Measurements from ENCODE around the gene DMD.
"Not testable (repeated sequence)": the region's sequence is repeated elsewhere in the genome, so short reads cannot be mapped to it uniquely, and the experiment has no call there.

DMD gene

GRCh38 chrX:32545101-32545500, 666.2 kb downstream of the DMD start:
- Histone ChIP-seq H3K9ac (ENCODE audit: insufficient read length) (no peak overlapping the region), H3K9me3 (ENCODE audit: low read depth, low read length) (no peaks in the 10 kb centered on the region), H3K36me3 (ENCODE audit: insufficient read depth, low read length) (no peaks in the 10 kb centered on the region), H3K27ac (no peak overlapping the region), H3K4me3 (no peak overlapping the region)
- TF ChIP-seq POLR2AphosphoS5 (IDR thresholded peaks at IDR 0.05; ENCODE audit: borderline replicate concordance, low read depth, low read length) (no peak), EZH2 (IDR thresholded peaks at IDR 0.05) (no peak), FOXP2 (optimal IDR thresholded peaks at IDR 0.05; ENCODE audit: control extremely low read depth, extremely low read length, insufficient read depth) (no peak)
- DNase-seq (ENCODE audit: low read depth, low spot score) = no peak

- DNase-seq (ENCODE audit: low read depth, low spot score) = no peak
- no peak for TF ChIP-seq FOXP2 (optimal IDR thresholded peaks at IDR 0.05; ENCODE audit: control extremely low read depth, extremely low read length, insufficient read depth)
- Histone ChIP-seq H3K36me3 (ENCODE audit: insufficient read depth, low read length) (no peaks in the 10 kb centered on the region), H3K9ac (ENCODE audit: insufficient read length) (no peak overlapping the region), H3K27ac (no peak overlapping the region), H3K4me3 (no peak overlapping the region), H3K9me3 (ENCODE audit: low read depth, low read length) (no peaks in the 10 kb centered on the region)
Observed at GRCh38 chrX:32538554-32538953, 672.8 kb downstream of the DMD start.

- Histone ChIP-seq H3K36me3 (ENCODE audit: insufficient read depth, low read length) (no peaks in the 10 kb centered on the region), H3K9ac (ENCODE audit: insufficient read length) (no peak overlapping the region), H3K4me3 (no peak overlapping the region), H3K9me3 (ENCODE audit: low read depth, low read length) (no peaks in the 10 kb centered on the region), H3K27ac (no peak overlapping the region)
- DNase-seq (ENCODE audit: low read depth, low spot score) = no peak
- TF ChIP-seq FOXP2 (optimal IDR thresholded peaks at IDR 0.05; ENCODE audit: control extremely low read depth, extremely low read length, insufficient read depth) (no peak), EZH2 (IDR thresholded peaks at IDR 0.05) (no peak), POLR2AphosphoS5 (IDR thresholded peaks at IDR 0.05; ENCODE audit: borderline replicate concordance, low read depth, low read length) (no peak)
Observed at GRCh38 chrX:32533848-32534247, 677.5 kb downstream of the DMD start.

- Histone ChIP-seq H3K4me3 (no peak overlapping the region), H3K27ac (no peak overlapping the region), H3K9ac (ENCODE audit: insufficient read length) (no peak overlapping the region), H3K9me3 (ENCODE audit: low read depth, low read length) (no peaks in the 10 kb centered on the region), H3K36me3 (ENCODE audit: insufficient read depth, low read length) (no peaks in the 10 kb centered on the region)
- TF ChIP-seq FOXP2 (optimal IDR thresholded peaks at IDR 0.05; ENCODE audit: control extremely low read depth, extremely low read length, insufficient read depth) = no peak
- no peak for TF ChIP-seq EZH2 (IDR thresholded peaks at IDR 0.05)
- TF ChIP-seq POLR2AphosphoS5 (IDR thresholded peaks at IDR 0.05; ENCODE audit: borderline replicate concordance, low read depth, low read length) = no peak
- no peak for DNase-seq (ENCODE audit: low read depth, low spot score)
Observed at GRCh38 chrX:32532262-32532661, 679.1 kb downstream of the DMD start.

GRCh38 chrX:32530802-32531403, 680.4 kb downstream of the DMD start:
- Histone ChIP-seq H3K9me3 (ENCODE audit: low read depth, low read length) (no peaks in the 10 kb centered on the region), H3K27ac (no peak overlapping the region), H3K9ac (ENCODE audit: insufficient read length) (peak overlapping the region; percentile 17), H3K4me3 (peak overlapping the region; percentile 56), H3K36me3 (ENCODE audit: insufficient read depth, low read length) (no peaks in the 10 kb centered on the region)
- TF ChIP-seq EZH2 (IDR thresholded peaks at IDR 0.05) (no peak), FOXP2 (optimal IDR thresholded peaks at IDR 0.05; ENCODE audit: control extremely low read depth, extremely low read length, insufficient read depth) (no peak), POLR2AphosphoS5 (IDR thresholded peaks at IDR 0.05; ENCODE audit: borderline replicate concordance, low read depth, low read length) (no peak)
- DNase-seq (ENCODE audit: low read depth, low spot score) = peak; percentile 32

GRCh38 chrX:32528451-32528850, 682.9 kb downstream of the DMD start:
- not testable (repeated sequence) for H3K36me3 ChIP-seq (ENCODE audit: insufficient read depth, low read length); H3K4me3 ChIP-seq; H3K9me3 ChIP-seq (ENCODE audit: low read depth, low read length); DNase-seq (ENCODE audit: low read depth, low spot score); H3K9ac ChIP-seq (ENCODE audit: insufficient read length); H3K27ac ChIP-seq

- Histone ChIP-seq H3K4me3 (no peak overlapping the region), H3K9ac (ENCODE audit: insufficient read length) (no peak overlapping the region), H3K27ac (no peak overlapping the region), H3K9me3 (ENCODE audit: low read depth, low read length) (no peaks in the 10 kb centered on the region), H3K36me3 (ENCODE audit: insufficient read depth, low read length) (no peaks in the 10 kb centered on the region)
- no peak for DNase-seq (ENCODE audit: low read depth, low spot score)
- TF ChIP-seq EZH2 (IDR thresholded peaks at IDR 0.05) = no peak
- no peak for TF ChIP-seq FOXP2 (optimal IDR thresholded peaks at IDR 0.05; ENCODE audit: control extremely low read depth, extremely low read length, insufficient read depth)
- TF ChIP-seq POLR2AphosphoS5 (IDR thresholded peaks at IDR 0.05; ENCODE audit: borderline replicate concordance, low read depth, low read length) = no peak
Observed at GRCh38 chrX:32525234-32525633, 686.1 kb downstream of the DMD start.

GRCh38 chrX:32524385-32524784, 687.0 kb downstream of the DMD start:
- TF ChIP-seq EZH2 (IDR thresholded peaks at IDR 0.05) (no peak), POLR2AphosphoS5 (IDR thresholded peaks at IDR 0.05; ENCODE audit: borderline replicate concordance, low read depth, low read length) (no peak), FOXP2 (optimal IDR thresholded peaks at IDR 0.05; ENCODE audit: control extremely low read depth, extremely low read length, insufficient read depth) (no peak)
- no peak overlapping the region for H3K27ac ChIP-seq
- H3K9me3 ChIP-seq (ENCODE audit: low read depth, low read length) = no peaks in the 10 kb centered on the region
- H3K4me3 ChIP-seq = no peak overlapping the region
- no peak overlapping the region for H3K9ac ChIP-seq (ENCODE audit: insufficient read length)
- H3K36me3 ChIP-seq (ENCODE audit: insufficient read depth, low read length) = no peaks in the 10 kb centered on the region
- no peak for DNase-seq (ENCODE audit: low read depth, low spot score)

GRCh38 chrX:32520789-32521188, 690.6 kb downstream of the DMD start:
- no peak for DNase-seq (ENCODE audit: low read depth, low spot score)
- no peaks in the 10 kb centered on the region for H3K9me3 ChIP-seq (ENCODE audit: low read depth, low read length)
- no peak overlapping the region for H3K27ac ChIP-seq
- H3K36me3 ChIP-seq (ENCODE audit: insufficient read depth, low read length) = no peaks in the 10 kb centered on the region
- TF ChIP-seq EZH2 (IDR thresholded peaks at IDR 0.05) = no peak
- no peak for TF ChIP-seq POLR2AphosphoS5 (IDR thresholded peaks at IDR 0.05; ENCODE audit: borderline replicate concordance, low read depth, low read length)
- no peak for TF ChIP-seq FOXP2 (optimal IDR thresholded peaks at IDR 0.05; ENCODE audit: control extremely low read depth, extremely low read length, insufficient read depth)
- no peak overlapping the region for H3K4me3 ChIP-seq
- no peak overlapping the region for H3K9ac ChIP-seq (ENCODE audit: insufficient read length)
